ENCODE data around the gene MB21D2. TPM values are rescaled to one million over a fixed set of nuclear protein-coding genes. Genes with fewer than 3 reads are reported as not detected.

Gene MB21D2
- total and polyA plus RNA-seq, 7 experiments from 2014 or later = 1.7 to 21.5 (median 3.3) TPM

DNA sequence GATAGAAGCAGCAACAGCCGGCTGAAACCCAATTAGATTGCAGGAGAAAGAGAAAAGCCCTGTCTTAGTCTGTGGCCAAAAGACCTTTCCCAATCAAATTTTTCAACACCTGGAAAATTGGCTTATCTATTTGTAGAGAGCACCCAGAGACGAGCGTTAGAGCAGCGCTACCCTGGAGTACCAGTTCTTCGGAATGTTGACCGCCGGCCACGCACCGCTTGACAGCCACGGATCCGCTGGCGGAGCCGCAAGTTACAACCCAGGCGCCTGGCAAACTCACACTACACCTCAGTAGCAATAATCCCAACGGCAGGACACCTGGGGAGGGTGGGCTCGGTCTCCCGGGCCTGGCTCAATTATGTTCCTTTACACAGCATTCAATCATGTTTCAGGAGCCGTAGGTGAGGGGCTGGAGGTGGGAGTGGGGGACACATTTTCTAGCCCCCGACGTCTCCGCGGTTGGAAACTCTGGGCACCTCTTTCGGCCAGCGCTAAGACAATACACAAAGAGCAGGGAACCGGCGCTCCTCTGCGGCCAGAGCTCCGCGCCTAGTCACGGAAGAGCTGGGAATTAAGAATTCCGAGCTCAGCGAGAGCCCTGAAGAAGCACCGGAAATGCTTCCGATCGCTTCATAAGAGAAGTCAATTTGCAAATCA, 1.2 kb downstream of the MB21D2 start:
- Mint-ChIP-seq H3K36me3 (peaks cover 0 to 19% (median 0%) of the 10 kb centered on the region in 5 donors), H3K9me3 (peaks cover 0 to 2% (median 0%) of the 10 kb centered on the region in 11 donors), H3K27ac (peak overlapping the region in 7 of 9 donors; percentile 80 to 95 (median 90)), H3K4me1 (peaks cover 6 to 58% (median 42%) of the 10 kb centered on the region in 7 donors), H3K27me3 (peaks cover 48 to 67% (median 61%) of the 10 kb centered on the region in 5 donors), H3K4me3 (peak overlapping the region; percentile 88 to 99 (median 92))
- Histone ChIP-seq H3K27ac (ENCODE audit: low read depth, low read length) (peak overlapping the region; percentile 72), H3K9me3 (ENCODE audit: control insufficient read depth in 2 of 3, low read length in 3 of 3) (no peaks in the 10 kb centered on the region), H3K36me3 (ENCODE audit: control insufficient read depth in 2 of 3, insufficient read depth in 3 of 3, low read length in 3 of 3) (no peaks in the 10 kb centered on the region), H3K27me3 (ENCODE audit: control insufficient read depth in 2 of 2, insufficient read depth in 2 of 2, low read length in 2 of 2) (no peaks in the 10 kb centered on the region), H3K4me3 (ENCODE audit: low read length) (peak overlapping the region; percentile 88), H3K4me1 (ENCODE audit: control insufficient read depth in 2 of 2, insufficient read depth in 2 of 2, low read length in 2 of 2) (peaks cover 0 to 11% of the 10 kb centered on the region in 2 donors)
- ATAC-seq (no peak), DNase-seq (peak in 2 of 9 donors; percentile 0 to 35)
- intact Hi-C loops (cut with micrococcal nuclease) = loop anchor here (1.0 to 10.0 kb wide), 7 partner anchors 17 to 678 kb away; partner anchors contain the start of gene OPA1 (in 2 of the 2)
- ChIA-PET POLR2A (interaction anchor here (0.6 to 2.7 kb wide), 4 partner anchors 8 to 22 kb away, joined by 3 to 14 read pairs (median 4); no protein-coding TSS in a partner anchor), CTCF (no interaction called here)

DNA sequence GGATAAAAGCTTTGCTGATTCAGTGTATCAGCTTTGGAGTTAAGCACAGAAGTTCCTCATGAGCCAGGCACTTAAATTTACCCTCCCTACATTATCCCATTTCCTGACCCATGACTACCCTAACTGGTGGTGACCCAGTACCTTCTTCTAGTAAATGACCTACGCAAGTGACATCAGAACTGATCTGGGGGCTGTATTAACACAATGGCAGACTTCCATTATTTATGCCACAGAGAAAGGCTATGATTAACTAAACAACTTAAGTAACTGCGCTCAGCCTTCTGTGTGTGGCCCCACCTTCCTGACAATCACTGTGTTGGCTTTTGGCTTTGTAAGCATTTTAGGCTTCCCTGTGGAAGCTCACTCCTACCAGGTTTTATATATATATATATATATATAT, 1.9 kb downstream of the MB21D2 start:
- CTCF ChIA-PET = interaction anchor here (0.8 kb wide), 1 partner anchor 9 kb away, joined by 3 read pairs; no protein-coding TSS in a partner anchor
- Histone ChIP-seq H3K4me3 (ENCODE audit: low read length) (no peak overlapping the region), H3K36me3 (ENCODE audit: control insufficient read depth in 2 of 3, insufficient read depth in 3 of 3, low read length in 3 of 3) (no peaks in the 10 kb centered on the region), H3K9me3 (ENCODE audit: control insufficient read depth in 2 of 3, low read length in 3 of 3) (no peaks in the 10 kb centered on the region), H3K27me3 (ENCODE audit: control insufficient read depth in 2 of 2, insufficient read depth in 2 of 2, low read length in 2 of 2) (no peaks in the 10 kb centered on the region), H3K27ac (ENCODE audit: low read depth, low read length) (no peak overlapping the region), H3K4me1 (ENCODE audit: control insufficient read depth in 2 of 2, insufficient read depth in 2 of 2, low read length in 2 of 2) (peaks cover 0 to 11% of the 10 kb centered on the region in 2 donors)
- Mint-ChIP-seq H3K4me3 (peak overlapping the region in 8 of 10 donors; percentile 36 to 99 (median 90)), H3K4me1 (peaks cover 6 to 58% (median 45%) of the 10 kb centered on the region in 7 donors), H3K27ac (peak overlapping the region in 3 of 9 donors; percentile 56 to 90 (median 84)), H3K9me3 (peaks cover 0 to 2% (median 0%) of the 10 kb centered on the region in 11 donors), H3K27me3 (peaks cover 43 to 61% (median 56%) of the 10 kb centered on the region in 5 donors), H3K36me3 (peaks cover 0 to 19% (median 0%) of the 10 kb centered on the region in 5 donors)
- no peak for DNase-seq
- ATAC-seq = no peak
- POLR2A ChIA-PET = interaction anchor here (1.4 to 2.7 kb wide), 3 partner anchors 9 to 23 kb away, joined by 3 to 14 read pairs (median 3); no protein-coding TSS in a partner anchor
- intact Hi-C loops (cut with micrococcal nuclease) = loop anchor here (1.0 to 10.0 kb wide), 5 partner anchors 8 to 679 kb away; partner anchors contain the start of gene OPA1 (in 2 of the 2)

DNA sequence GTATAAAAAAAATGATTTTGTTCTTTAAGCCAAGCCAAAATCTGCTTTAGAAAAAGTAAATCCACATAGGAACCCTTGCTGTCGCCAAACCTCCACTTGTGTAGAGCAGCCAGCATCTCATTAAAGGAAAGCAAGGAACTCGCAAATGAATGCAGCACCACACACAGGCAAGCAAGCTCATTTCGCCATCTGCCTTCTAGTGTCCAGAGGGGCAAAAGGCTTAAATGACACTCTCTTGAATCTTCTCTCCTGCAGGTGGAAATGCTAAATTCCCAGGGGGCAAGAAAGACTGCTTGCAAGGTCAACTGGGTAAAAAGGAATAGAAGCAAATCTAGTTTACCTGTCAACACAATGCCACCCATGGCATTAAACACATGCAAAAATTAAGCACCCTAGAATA, 2.4 kb downstream of the MB21D2 start:
- intact Hi-C loops (cut with micrococcal nuclease) = loop anchor here (1.0 to 10.0 kb wide), 4 partner anchors 8 to 679 kb away; partner anchors contain the start of gene OPA1 (in 2 of the 2)
- Mint-ChIP-seq H3K4me1 (peaks cover 6 to 58% (median 45%) of the 10 kb centered on the region in 7 donors), H3K27ac (peak overlapping the region in 2 of 9 donors; percentile 41 to 43), H3K36me3 (peaks cover 0 to 19% (median 0%) of the 10 kb centered on the region in 5 donors), H3K27me3 (peaks cover 40 to 57% (median 53%) of the 10 kb centered on the region in 5 donors), H3K4me3 (peak overlapping the region in 9 of 10 donors; percentile 47 to 99 (median 88)), H3K9me3 (peaks cover 0 to 2% (median 0%) of the 10 kb centered on the region in 11 donors)
- H3K4me1 ChIP-seq (ENCODE audit: control insufficient read depth in 2 of 2, insufficient read depth in 2 of 2, low read length in 2 of 2) = peaks cover 0 to 11% of the 10 kb centered on the region in 2 donors
- H3K36me3 ChIP-seq (ENCODE audit: control insufficient read depth in 2 of 3, insufficient read depth in 3 of 3, low read length in 3 of 3) = no peaks in the 10 kb centered on the region
- DNase-seq (no peak), ATAC-seq (no peak)
- no peaks in the 10 kb centered on the region for H3K9me3 ChIP-seq (ENCODE audit: control insufficient read depth in 2 of 3, low read length in 3 of 3)
- H3K4me3 ChIP-seq (ENCODE audit: low read length) = no peak overlapping the region
- H3K27ac ChIP-seq (ENCODE audit: low read depth, low read length) = no peak overlapping the region
- no peaks in the 10 kb centered on the region for H3K27me3 ChIP-seq (ENCODE audit: control insufficient read depth in 2 of 2, insufficient read depth in 2 of 2, low read length in 2 of 2)
- CTCF ChIA-PET = interaction anchor here (0.8 kb wide), 1 partner anchor 9 kb away, joined by 3 read pairs; no protein-coding TSS in a partner anchor
- POLR2A ChIA-PET = interaction anchor here (1.1 to 1.4 kb wide), 3 partner anchors 9 to 23 kb away, joined by 3 to 6 read pairs (median 3); no protein-coding TSS in a partner anchor

DNA sequence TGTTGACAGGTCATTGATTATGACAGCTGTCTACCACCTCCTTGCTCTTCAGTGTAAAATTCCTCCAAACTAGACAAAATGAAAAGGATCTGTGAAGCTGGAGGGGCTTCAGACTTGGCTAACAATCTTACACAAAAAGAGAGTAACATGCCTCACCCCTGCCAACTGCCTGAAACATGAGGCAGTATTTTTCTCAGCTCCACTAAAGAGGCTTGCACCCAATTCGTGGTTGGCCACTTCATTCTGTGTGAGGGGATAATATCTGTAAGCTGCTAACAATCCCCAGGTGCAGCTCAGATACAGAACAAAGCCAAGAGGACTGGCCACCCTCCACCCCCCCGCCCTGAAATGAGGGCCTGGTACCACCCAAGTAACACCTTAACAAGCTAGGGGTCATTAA, 2.8 kb downstream of the MB21D2 start:
- DNase-seq = no peak
- CTCF ChIA-PET = interaction anchor here (0.8 kb wide), 1 partner anchor 10 kb away, joined by 3 read pairs; no protein-coding TSS in a partner anchor
- no peaks in the 10 kb centered on the region for H3K27me3 ChIP-seq (ENCODE audit: control insufficient read depth in 2 of 2, insufficient read depth in 2 of 2, low read length in 2 of 2)
- no peaks in the 10 kb centered on the region for H3K9me3 ChIP-seq (ENCODE audit: control insufficient read depth in 2 of 3, low read length in 3 of 3)
- H3K27ac ChIP-seq (ENCODE audit: low read depth, low read length) = no peak overlapping the region
- H3K36me3 Mint-ChIP-seq = peaks cover 0 to 22% (median 0%) of the 10 kb centered on the region in 5 donors
- intact Hi-C loops (cut with micrococcal nuclease) = loop anchor here (1.0 to 10.0 kb wide), 4 partner anchors 8 to 680 kb away; partner anchors contain the start of gene OPA1 (in 2 of the 2)
- H3K4me1 Mint-ChIP-seq = peaks cover 6 to 55% (median 45%) of the 10 kb centered on the region in 7 donors
- H3K36me3 ChIP-seq (ENCODE audit: control insufficient read depth in 2 of 3, insufficient read depth in 3 of 3, low read length in 3 of 3) = no peaks in the 10 kb centered on the region
- peaks cover 0 to 11% of the 10 kb centered on the region in 2 donors for H3K4me1 ChIP-seq (ENCODE audit: control insufficient read depth in 2 of 2, insufficient read depth in 2 of 2, low read length in 2 of 2)
- POLR2A ChIA-PET = interaction anchor here (1.1 to 1.4 kb wide), 2 partner anchors 16 to 22 kb away, joined by 3 to 6 read pairs; no protein-coding TSS in a partner anchor
- H3K4me3 Mint-ChIP-seq = peak overlapping the region in 7 of 10 donors; percentile 4 to 99 (median 92)
- ATAC-seq = no peak
- H3K9me3 Mint-ChIP-seq = peaks cover 0 to 2% (median 0%) of the 10 kb centered on the region in 11 donors
- peaks cover 35 to 53% (median 49%) of the 10 kb centered on the region in 5 donors for H3K27me3 Mint-ChIP-seq
- no peak overlapping the region for H3K4me3 ChIP-seq (ENCODE audit: low read length)
- H3K27ac Mint-ChIP-seq = peak overlapping the region in 2 of 9 donors; percentile 41 to 43

DNA sequence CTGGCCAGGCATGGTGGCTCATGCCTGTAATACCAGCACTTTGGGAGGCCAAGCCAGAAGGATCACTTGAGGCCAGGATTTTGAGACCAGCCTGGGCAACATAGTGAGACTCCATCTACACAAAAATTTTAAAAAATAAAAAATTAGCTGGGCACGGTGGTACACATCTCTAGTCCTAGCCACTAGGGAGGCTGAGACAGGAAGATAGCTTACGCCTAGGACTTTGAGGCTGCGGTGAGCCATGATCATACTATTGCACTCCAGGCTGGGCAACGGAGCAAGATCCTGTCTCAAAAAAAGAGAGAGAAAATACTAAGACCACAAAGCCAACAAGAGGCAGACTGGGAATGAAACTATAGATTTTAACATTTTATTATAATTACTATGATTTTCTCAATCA, 4.1 kb downstream of the MB21D2 start:
- CTCF ChIA-PET = no interaction called here
- H3K4me1 Mint-ChIP-seq = peaks cover 6 to 42% (median 33%) of the 10 kb centered on the region in 7 donors

DNA sequence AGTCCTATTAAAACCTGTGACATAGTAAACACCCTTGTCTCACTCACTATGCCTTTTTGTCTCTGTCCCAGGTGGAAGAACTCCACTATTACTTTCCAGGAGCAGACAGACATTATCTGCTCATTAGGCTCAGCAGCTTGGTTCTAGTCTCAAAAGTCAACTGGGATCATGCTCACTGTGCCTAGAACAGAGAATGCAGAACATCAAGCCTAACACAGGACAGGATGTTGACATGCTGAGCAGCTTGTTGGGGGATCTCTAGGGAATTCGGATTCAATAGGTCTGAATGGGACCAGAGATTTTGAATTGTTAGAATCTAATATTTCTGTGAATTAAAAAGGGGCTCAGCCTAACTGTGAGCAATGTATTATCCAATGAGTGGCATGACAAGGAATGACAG, 6.4 kb downstream of the MB21D2 start:
- peak overlapping the region in 1 of 9 donors; percentile 63 for H3K27ac Mint-ChIP-seq
- Histone ChIP-seq H3K27ac (ENCODE audit: low read depth, low read length) (no peak overlapping the region), H3K4me3 (ENCODE audit: low read length) (no peak overlapping the region), H3K9me3 (ENCODE audit: control insufficient read depth in 2 of 3, low read length in 3 of 3) (no peaks in the 10 kb centered on the region), H3K4me1 (ENCODE audit: control insufficient read depth in 2 of 2, insufficient read depth in 2 of 2, low read length in 2 of 2) (peaks cover 0 to 17% of the 10 kb centered on the region in 2 donors), H3K27me3 (ENCODE audit: control insufficient read depth in 2 of 2, insufficient read depth in 2 of 2, low read length in 2 of 2) (no peaks in the 10 kb centered on the region), H3K36me3 (ENCODE audit: control insufficient read depth in 2 of 3, insufficient read depth in 3 of 3, low read length in 3 of 3) (no peaks in the 10 kb centered on the region)
- ChIA-PET POLR2A (no interaction called here), CTCF (no interaction called here)
- peaks cover 0 to 29% (median 0%) of the 10 kb centered on the region in 5 donors for H3K36me3 Mint-ChIP-seq
- H3K27me3 Mint-ChIP-seq = peaks cover 13 to 23% (median 21%) of the 10 kb centered on the region in 5 donors
- peaks cover 4 to 54% (median 37%) of the 10 kb centered on the region in 7 donors for H3K4me1 Mint-ChIP-seq
- no peak overlapping the region for H3K4me3 Mint-ChIP-seq
- no peak for ATAC-seq
- intact Hi-C loops (cut with micrococcal nuclease) = loop anchor here (10.0 kb wide), 2 partner anchors 46 to 684 kb away; partner anchors contain the start of gene OPA1 (in 2 of the 2)
- H3K9me3 Mint-ChIP-seq = peaks cover 0 to 4% (median 0%) of the 10 kb centered on the region in 11 donors
- no peak for DNase-seq

More for the DNA sequence above, 4.1 kb downstream of the MB21D2 start:
- POLR2A ChIA-PET = no interaction called here
- Mint-ChIP-seq H3K4me3 (no peak overlapping the region), H3K27me3 (peaks cover 22 to 40% (median 37%) of the 10 kb centered on the region in 5 donors), H3K9me3 (peaks cover 0 to 2% (median 0%) of the 10 kb centered on the region in 11 donors), H3K27ac (peak overlapping the region in 1 of 9 donors; percentile 51), H3K36me3 (peaks cover 0 to 23% (median 0%) of the 10 kb centered on the region in 5 donors)
- no peak for DNase-seq
- intact Hi-C loops (cut with micrococcal nuclease) = loop anchor here (10.0 kb wide), 2 partner anchors 49 to 681 kb away; partner anchors contain the start of gene OPA1 (in 2 of the 2)
- ATAC-seq = no peak
- no peaks in the 10 kb centered on the region for H3K27me3 ChIP-seq (ENCODE audit: control insufficient read depth in 2 of 2, insufficient read depth in 2 of 2, low read length in 2 of 2)
- H3K4me1 ChIP-seq (ENCODE audit: control insufficient read depth in 2 of 2, insufficient read depth in 2 of 2, low read length in 2 of 2) = peaks cover 0 to 11% of the 10 kb centered on the region in 2 donors
- H3K4me3 ChIP-seq (ENCODE audit: low read length) = no peak overlapping the region
- H3K9me3 ChIP-seq (ENCODE audit: control insufficient read depth in 2 of 3, low read length in 3 of 3) = no peaks in the 10 kb centered on the region
- no peak overlapping the region for H3K27ac ChIP-seq (ENCODE audit: low read depth, low read length)
- H3K36me3 ChIP-seq (ENCODE audit: control insufficient read depth in 2 of 3, insufficient read depth in 3 of 3, low read length in 3 of 3) = no peaks in the 10 kb centered on the region

All from naive thymus-derived CD4-positive, alpha-beta T cell (primary cell).